ENCODE measurements around the gene COL23A1.
"Not testable (repeated sequence)": the region's sequence is repeated elsewhere in the genome, so short reads cannot be mapped to it uniquely, and the experiment has no call there.

The COL23A1 gene

GRCh38 chr5:178313316-178313715 is 276.9 kb downstream of the COL23A1 start:
- no peak for DNase-seq

- DNase-seq, result no peak
Measured at GRCh38 chr5:178312880-178313282, 277.3 kb downstream of the COL23A1 start.

GRCh38 chr5:178310130-178310865 is 279.9 kb downstream of the COL23A1 start:
- DNase-seq, result no peak

GRCh38 chr5:178309271-178310013 is 280.8 kb downstream of the COL23A1 start:
- DNase-seq, result no peak

GRCh38 chr5:178308541-178309092 is 281.6 kb downstream of the COL23A1 start:
- DNase-seq, result no peak

GRCh38 chr5:178307267-178308045 is 282.7 kb downstream of the COL23A1 start:
- no peak for DNase-seq

- no peak for DNase-seq
Measured at GRCh38 chr5:178306430-178307225, 283.6 kb downstream of the COL23A1 start.

GRCh38 chr5:178305801-178306200 is 284.4 kb downstream of the COL23A1 start:
- no peak for DNase-seq

GRCh38 chr5:178304761-178305645 is 285.2 kb downstream of the COL23A1 start:
- DNase-seq, result no peak

- no peak for DNase-seq
Measured at GRCh38 chr5:178304016-178304415, 286.2 kb downstream of the COL23A1 start.

GRCh38 chr5:178302321-178302720 is 287.9 kb downstream of the COL23A1 start:
- not testable (repeated sequence) for DNase-seq

- DNase-seq, result no peak
Measured at GRCh38 chr5:178301641-178302040, 288.6 kb downstream of the COL23A1 start.

GRCh38 chr5:178298283-178298807 is 291.8 kb downstream of the COL23A1 start:
- no peak for DNase-seq

- DNase-seq, result no peak
Measured at GRCh38 chr5:178297751-178298150, 292.4 kb downstream of the COL23A1 start.

- DNase-seq, result no peak
Measured at GRCh38 chr5:178296066-178296465, 294.1 kb downstream of the COL23A1 start.

GRCh38 chr5:178295589-178295988 is 294.6 kb downstream of the COL23A1 start:
- no peak for DNase-seq

GRCh38 chr5:178293815-178294214 is 296.4 kb downstream of the COL23A1 start:
- DNase-seq, result no peak

- DNase-seq, result no peak
Measured at GRCh38 chr5:178293400-178293799, 296.8 kb downstream of the COL23A1 start.

- no peak for DNase-seq
Measured at GRCh38 chr5:178292826-178293205, 297.4 kb downstream of the COL23A1 start.

- DNase-seq, result no peak
Measured at GRCh38 chr5:178291969-178292825, 298.0 kb downstream of the COL23A1 start.

All from activated CD4-positive, CD25-positive, alpha-beta regulatory T cell treated with anti-CD3 and anti-CD28 coated beads, Interleukin-2, amount 50 U/mL, for 72 hours (primary cell).